Measurements from ENCODE around the gene C8G.
A peak's percentile ranks its signal among the peaks of the same experiment; 100 is the strongest.

Gene C8G

DNA sequence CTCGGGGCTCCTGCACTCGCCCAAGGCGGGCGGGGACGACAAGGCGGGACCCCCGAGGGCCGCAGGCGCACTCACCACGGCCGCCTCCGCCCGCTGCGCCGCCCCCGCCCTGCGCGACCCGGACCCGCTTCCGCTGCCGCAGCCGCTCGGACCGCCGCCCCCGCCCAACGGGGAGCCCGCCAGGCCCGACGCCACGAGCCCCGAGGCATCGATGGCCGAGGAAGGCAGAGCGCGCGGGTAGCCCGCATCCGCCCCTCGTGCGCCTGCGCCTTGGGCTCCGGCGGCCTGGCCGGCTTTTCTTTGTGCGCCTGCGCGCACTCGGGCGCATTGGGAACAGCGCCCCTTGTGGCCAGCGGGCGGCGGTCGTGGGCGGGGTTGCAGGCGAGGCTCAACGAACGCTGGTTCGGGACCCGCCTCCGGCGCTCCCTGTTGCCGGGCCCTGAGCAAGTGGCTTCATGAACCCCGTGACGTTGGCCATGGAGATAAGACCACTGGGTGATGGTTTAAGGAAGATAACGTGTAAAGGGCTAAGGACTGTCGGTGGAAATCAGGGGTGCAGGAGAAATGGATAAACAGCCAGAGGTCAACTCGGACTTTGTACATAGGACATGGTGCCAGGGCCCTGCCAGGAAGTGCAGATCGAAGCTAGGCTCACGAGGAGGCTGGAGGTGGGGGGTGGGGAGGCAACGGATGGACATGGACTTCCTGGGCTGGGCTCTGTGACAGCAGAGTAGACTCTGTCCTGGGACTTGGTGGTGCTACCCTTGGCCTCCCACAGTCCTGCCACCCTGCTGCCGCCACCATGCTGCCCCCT is at the start of gene C8G, which contains the start of gene FBXW5:
C8G (plus strand) TSS at position 725 of the 814 bp plus-strand sequence; CDS start at position 803, 78 bp downstream.
FBXW5 (minus strand) TSS at position 220 of the 814 bp plus-strand sequence. CDS start 655 bp downstream, outside the sequence.
- DNase-seq (ENCODE audit: low spot score) = peak; percentile 92

DNA sequence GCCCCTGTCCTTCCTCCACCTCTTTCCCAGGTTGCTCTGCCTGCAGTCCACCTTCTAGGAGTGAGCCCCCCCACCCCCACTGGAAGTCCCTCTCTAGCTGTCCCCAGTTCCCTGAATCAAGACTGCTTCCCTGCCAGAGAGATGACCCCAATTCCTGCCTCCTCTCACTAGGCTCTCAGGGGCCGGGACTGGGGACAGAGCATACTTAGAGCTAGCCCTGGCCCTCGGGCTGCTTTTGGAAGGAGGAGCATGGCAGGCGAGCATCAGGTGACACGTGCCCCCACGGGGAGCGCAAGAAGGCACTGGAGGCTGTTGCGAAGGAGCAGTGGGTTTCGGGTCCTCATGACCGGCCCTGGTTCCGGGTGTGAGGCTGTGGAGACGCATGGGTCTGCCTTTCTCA is 49.0 kb upstream of the C8G start:
- no peak for DNase-seq (ENCODE audit: low spot score)

DNA sequence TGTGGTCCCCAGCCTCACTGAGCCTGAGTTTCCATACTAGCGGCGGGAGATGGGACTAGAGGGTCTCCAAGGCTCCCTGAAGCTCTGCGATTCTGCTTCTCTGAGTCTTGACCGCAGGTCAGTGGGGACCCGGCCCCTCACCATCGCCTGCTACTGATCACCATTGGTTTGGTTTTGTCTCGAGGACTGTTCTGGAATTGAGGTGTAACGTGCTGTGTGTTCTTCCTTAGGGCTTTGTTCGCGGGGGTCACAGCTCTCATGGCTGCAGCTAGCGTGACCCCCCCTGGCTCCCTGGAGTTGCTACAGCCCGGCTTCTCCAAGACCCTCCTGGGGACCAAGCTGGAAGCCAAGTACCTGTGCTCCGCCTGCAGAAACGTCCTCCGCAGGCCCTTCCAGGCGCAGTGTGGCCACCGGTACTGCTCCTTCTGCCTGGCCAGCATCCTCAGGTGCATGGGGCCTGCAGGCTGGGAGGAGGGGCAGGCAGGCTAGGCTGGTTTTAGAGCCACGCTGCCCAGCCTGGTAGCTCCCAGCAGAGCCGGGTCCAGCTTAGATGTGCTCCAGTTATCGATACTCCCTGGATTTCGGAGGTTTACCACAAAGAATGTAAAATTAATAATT is 46.5 kb upstream of the C8G start:
- DNase-seq (ENCODE audit: low spot score) = no peak

DNA sequence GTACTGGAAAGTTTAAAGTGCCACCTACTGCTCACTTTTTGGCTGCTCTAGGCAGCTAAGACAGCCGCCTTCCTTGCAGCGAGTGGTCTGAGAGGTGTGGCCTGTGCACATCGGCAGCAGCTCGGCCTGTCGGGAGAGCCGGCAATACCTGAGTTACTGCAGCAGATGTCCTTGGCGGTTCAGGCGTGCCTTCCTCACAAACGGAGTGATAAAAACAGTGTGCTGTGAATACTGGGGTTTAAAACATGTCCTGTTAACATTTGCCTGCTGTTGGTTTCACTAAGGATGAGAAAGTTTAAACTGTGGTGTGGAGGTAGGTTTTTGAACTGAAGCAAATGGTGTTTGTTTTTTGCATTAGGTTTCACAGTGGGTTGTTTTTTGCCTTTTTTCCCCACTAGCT is 45.8 kb upstream of the C8G start:
- no peak for DNase-seq (ENCODE audit: low spot score)

- no peak for DNase-seq (ENCODE audit: low spot score)
These were observed 44.5 kb upstream of the C8G start for GRCh38 chr9:136900556-136900955.

DNA sequence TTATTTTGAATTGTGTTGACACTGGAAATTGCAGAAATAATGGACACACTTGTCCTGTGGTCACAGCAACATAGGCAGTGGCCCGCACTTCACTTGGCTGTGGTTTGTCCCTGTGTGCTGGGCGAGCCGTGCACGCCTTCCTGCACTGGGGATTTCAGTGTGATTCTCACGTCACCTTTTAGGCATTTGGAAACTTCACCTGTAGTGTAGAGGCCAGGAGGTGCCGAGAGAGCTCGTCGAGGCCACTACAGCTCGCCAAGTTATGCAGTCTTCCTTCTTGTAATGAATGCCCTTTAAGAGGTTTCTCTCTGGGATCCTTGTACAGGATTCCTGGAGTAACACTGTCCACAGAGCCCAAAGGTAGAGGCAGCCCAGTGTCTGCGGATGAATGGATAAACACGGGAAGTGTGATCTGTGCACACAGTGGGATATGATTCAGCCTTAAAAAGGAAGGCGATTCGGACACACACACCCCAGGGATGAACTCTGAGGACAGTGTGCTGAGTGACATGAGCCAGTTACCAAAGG is 44.0 kb upstream of the C8G start:
- DNase-seq (ENCODE audit: low spot score) = no peak

DNA sequence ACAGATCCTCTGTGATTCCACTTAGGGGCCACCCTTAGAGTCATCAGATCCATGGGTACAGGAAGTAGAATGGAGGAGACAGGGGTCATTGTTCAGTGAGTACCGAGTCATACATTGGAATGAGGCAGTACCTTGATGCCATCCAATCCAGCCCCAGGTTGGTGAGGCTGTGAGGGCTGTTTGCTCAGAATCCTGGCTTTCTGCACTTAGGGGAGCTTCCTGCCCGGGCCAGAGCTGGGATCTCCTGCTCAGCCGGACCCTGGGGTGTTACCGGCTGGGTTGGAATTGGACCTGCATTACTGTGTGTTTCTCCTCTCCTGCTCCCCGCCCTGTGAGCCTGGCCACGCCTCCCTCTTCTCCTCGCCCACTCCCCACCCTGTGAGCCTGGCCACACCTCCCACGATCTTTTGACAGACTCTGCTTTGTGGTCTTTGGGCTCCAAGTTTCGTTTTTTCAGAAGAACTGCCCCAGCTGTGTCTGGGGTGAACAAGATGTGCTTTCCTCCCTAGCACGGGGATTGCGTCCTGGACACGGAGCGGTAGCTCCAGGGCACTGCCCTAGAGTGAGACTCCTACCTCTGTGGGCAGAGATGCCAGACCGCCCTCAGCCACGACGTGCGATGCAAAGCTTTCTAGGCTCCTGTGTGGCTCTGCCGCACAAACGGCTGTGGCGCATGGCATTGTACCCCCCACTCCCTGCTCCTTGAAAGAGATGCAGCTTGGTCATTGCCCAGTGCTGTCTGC is 43.4 kb upstream of the C8G start:
- no peak for DNase-seq (ENCODE audit: low spot score)

- no peak for DNase-seq (ENCODE audit: low spot score)
These were observed 42.7 kb upstream of the C8G start for GRCh38 chr9:136902259-136902821.

DNA sequence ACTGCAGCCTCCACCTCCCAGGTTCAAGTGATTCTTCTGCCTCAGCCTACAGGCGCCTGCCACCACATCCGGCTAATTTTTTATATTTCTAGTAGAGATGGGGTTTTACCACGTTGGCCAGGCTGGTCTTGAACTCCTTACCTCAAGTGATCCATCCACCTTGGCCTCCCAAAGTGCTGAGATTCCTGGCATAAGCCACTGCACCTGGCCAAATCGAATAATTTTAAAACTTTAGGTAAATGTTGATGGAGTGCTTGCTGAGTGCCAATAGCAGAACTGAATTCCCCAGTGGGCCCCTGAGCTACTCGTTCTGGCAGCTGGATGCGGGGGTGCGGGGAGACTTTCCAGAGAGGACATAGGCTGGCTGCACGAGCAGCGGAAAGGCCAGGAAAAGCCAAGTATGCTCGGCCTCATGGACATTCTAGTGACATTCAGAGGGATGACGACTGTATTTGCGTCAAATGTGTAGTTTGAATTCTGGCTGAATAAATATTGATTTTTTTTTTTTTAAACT is 41.9 kb upstream of the C8G start:
- no peak for DNase-seq (ENCODE audit: low spot score)

DNA sequence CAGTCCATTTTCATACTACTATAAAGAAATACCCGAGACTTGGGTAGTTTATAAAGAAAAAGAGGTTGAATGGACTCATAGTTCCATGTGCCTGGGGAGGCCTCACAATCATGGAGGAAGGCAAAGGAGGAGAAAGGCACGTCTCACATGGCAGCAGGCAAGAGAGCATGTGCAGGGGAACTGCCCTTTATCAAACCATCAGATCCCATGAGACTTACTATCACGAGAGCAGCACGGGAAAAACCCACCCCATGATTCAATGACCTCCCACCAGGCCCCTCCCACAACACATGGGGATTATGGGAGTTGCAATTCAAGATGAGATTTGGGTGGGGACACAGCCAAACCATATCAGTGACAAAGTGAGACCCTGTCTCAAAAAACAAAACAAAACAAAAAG is 38.8 kb upstream of the C8G start:
- DNase-seq (ENCODE audit: low spot score) = no peak

DNA sequence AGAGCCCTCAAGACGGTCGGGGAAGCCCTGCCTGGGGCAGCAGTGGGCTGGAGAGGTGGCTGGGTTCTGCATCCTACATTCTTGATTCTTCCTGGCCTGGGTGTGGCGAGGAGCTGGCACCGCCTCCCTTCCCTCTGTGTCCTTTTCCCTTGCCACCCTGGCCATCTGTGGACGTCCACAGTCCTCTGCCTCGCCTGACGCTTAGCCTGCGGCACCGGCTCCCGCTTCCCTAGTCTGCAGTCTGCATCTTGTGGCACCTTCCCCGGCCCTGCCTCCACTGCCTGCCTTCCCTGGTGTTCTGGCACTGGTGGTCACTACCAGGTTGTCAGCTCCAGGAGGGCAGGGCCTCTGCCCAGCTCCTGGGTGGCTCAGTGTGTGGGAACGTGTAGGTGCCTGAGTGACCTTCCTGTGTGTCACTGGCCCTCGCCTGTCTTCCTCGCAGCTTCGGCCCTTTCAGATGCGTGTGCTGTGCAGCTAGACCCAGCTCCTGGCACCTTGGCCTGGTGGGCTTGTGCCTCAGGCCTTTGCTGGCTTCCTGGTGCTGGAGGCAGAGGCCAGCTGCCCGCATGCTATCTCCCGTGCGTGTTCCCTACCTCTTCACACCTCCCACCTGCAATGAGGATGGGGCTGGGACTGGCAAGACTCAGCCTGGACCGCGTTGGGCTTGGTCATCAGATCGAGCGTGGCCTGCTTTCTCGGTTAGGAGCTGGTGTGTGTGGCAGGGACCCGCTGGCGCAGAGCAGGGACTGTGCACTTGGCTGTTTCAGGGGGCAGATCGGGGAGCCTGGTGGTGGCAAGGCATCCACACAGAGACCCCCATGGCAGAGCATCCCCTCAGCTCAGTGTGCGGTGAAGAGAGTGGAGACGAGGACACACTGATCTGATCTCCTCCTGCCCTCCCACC is 37.8 kb upstream of the C8G start:
- DNase-seq (ENCODE audit: low spot score) = no peak

GRCh38 chr9:136910197-136910900 is 34.7 kb upstream of the C8G start:
- no peak for DNase-seq (ENCODE audit: low spot score)

GRCh38 chr9:136910901-136911245 is 34.2 kb upstream of the C8G start:
- no peak for DNase-seq (ENCODE audit: low spot score)

GRCh38 chr9:136913701-136914438 is 31.2 kb upstream of the C8G start:
- DNase-seq (ENCODE audit: low spot score) = no peak

GRCh38 chr9:136915632-136916329 is 29.3 kb upstream of the C8G start:
- DNase-seq (ENCODE audit: low spot score) = no peak

DNA sequence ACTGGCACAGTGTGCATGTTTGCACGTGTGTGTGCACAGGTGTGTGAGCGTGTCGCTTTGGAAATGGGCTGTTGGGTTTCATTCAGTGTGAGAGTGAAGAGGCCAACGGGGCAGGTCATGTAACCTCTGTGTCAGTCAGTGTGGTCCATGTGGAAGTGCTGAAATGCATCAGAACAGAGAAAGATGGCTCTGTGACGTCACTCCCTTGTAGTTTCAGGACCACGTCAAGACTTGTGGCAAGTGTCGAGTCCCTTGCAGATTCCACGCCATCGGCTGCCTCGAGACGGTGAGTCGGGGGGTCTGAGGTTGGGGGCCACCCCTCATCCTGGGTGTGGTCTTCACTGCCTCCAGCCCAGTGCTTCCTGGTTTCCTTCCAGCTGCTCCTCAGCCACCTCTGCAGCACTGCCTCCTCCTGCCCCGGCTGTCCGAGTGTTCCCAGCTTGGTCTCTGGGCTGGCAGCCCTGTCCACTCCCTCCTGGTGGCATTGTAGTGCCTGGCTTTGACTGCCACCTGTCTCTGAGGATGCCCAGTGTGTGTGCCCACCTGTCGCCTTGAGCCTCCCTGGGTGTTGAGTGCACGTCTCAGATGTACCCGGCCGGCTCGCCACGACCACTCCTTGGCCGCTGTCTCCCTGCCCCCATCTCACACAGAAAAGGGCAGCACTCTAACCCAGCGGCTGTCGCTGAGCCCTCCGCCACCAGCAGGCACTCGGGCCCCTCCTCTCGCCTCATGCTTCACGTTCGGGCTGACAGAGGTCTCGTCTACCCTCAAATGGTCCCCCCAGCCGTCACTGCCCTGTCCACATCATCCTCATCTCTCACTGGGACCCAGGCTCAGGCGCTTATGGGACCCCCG is 28.5 kb upstream of the C8G start:
- DNase-seq (ENCODE audit: low spot score) = no peak

- no peak for DNase-seq (ENCODE audit: low spot score)
These were observed 27.1 kb upstream of the C8G start for GRCh38 chr9:136917902-136918301.

GRCh38 chr9:136920069-136920468 is 25.0 kb upstream of the C8G start:
- no peak for DNase-seq (ENCODE audit: low spot score)
